H1 (cell line): Measurements from ENCODE around the gene CFAP74.

Experiments used
- SP4 ChIP-seq: IDR thresholded peaks from 2 replicates; pipeline ENCODE4 v1.6.1; 2012; ENCODE audit warnings: low read length, inconsistent platforms
- USF2 ChIP-seq: IDR thresholded peaks from 2 replicates; pipeline ENCODE4 v1.6.1; 2011; ENCODE audit warnings: low read length, improper control_type of control experiment
- TF ChIP-seq, protein P1 (sequence below), 3 experiments: IDR thresholded peaks; 1 replicate in 2 of 3; 2 replicates in 1 of 3; pipeline versions ENCODE4 v1.5.1 to v1.6.1; 2011; ENCODE audit warnings: low read length in 3 of 3, mild to moderate bottlenecking in 3 of 3, inconsistent platforms in 2 of 3, low read depth in 1 of 3, moderate library complexity in 1 of 3; ENCODE audit not compliant: insufficient read depth in 1 of 3; ENCODE audit errors: control extremely low read depth in 1 of 3

DNA sequence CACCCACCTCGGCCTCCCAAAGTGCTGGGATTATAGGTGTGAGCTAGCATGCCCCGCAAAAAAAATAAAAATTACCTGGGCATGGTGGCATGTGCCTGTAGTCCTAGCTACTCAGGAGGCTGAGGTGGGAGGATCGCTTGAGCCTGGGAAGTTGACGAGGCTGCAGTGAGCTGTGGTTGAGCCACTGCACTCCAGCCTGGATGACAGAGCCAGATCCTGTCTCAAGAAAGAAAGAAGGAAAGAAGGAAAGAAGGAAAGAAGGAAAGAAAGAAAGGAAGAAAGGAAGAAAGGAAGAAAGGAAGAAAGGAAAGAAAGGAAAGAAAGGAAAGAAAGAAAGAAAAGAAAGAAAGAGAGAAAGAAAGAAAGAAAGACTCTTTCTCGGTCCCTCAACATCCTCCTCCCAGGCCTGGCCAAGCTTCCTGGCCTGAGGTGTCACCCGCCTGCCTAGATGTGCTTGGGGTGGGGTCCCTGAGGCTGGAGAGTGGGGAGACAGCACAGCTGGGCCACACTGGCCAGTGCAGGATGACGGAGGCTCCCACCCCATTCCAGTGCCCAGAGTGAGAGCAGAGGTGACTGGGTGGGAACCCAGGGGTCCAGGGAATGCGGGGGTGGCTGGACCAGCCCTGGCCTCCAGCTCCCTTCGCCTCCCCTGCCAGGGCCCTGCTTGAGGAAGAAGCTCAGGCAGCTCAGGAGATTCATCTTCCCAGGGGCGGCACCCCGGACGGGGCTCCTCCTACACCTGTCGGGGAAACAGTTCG lies 102.5 kb downstream of the CFAP74 start:
- TF ChIP-seq, protein P1, sequence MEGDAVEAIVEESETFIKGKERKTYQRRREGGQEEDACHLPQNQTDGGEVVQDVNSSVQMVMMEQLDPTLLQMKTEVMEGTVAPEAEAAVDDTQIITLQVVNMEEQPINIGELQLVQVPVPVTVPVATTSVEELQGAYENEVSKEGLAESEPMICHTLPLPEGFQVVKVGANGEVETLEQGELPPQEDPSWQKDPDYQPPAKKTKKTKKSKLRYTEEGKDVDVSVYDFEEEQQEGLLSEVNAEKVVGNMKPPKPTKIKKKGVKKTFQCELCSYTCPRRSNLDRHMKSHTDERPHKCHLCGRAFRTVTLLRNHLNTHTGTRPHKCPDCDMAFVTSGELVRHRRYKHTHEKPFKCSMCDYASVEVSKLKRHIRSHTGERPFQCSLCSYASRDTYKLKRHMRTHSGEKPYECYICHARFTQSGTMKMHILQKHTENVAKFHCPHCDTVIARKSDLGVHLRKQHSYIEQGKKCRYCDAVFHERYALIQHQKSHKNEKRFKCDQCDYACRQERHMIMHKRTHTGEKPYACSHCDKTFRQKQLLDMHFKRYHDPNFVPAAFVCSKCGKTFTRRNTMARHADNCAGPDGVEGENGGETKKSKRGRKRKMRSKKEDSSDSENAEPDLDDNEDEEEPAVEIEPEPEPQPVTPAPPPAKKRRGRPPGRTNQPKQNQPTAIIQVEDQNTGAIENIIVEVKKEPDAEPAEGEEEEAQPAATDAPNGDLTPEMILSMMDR (IDR thresholded peaks at IDR 0.05; ENCODE audit: control extremely low read depth in 1 of 3, insufficient read depth in 1 of 3, low read depth in 1 of 3, low read length in 3 of 3): no peak
- no peak for TF ChIP-seq USF2
- TF ChIP-seq SP4: no peak
